Umbilical cord (tissue), 2 donors: ENCODE results near the gene HABP2. TPM values are rescaled to one million over a fixed set of nuclear protein-coding genes. Genes with fewer than 3 reads are reported as not detected.

Source experiments
- DNase-seq: peaks from one replicate; pipeline ENCODE4 v3.0.0-alpha.2; 2015; ENCODE audit warnings: low spot score
- total RNA-seq: library from RNA; depleted of rRNA; stranded (reverse); fragments of >200 nt; gene quantifications from one replicate; pipeline ENCODE4 v1.2.3, GENCODE V29; 2014; ENCODE audit warnings: low replicate concordance; ENCODE audit not compliant: insufficient read depth

HABP2 gene
- total RNA-seq, 1 donor from 2014 or later, result 0.24 TPM

- DNase-seq, result no peak
These were observed 27.1 kb upstream of the HABP2 start for GRCh38 chr10:113525713-113526112.

GRCh38 chr10:113527211-113527906, 25.5 kb upstream of the HABP2 start:
- no peak for DNase-seq

GRCh38 chr10:113528876-113529275, 24.0 kb upstream of the HABP2 start:
- DNase-seq, result no peak

GRCh38 chr10:113529575-113529974, 23.3 kb upstream of the HABP2 start:
- DNase-seq, result no peak

- DNase-seq, result no peak
These were observed 22.4 kb upstream of the HABP2 start for GRCh38 chr10:113530476-113530875.

GRCh38 chr10:113532724-113533123, 20.1 kb upstream of the HABP2 start:
- no peak for DNase-seq

GRCh38 chr10:113533801-113534200, 19.1 kb upstream of the HABP2 start:
- no peak for DNase-seq

- no peak for DNase-seq
These were observed 18.4 kb upstream of the HABP2 start for GRCh38 chr10:113534423-113534822.

- DNase-seq, result no peak
These were observed 15.2 kb upstream of the HABP2 start for GRCh38 chr10:113537672-113538071.

GRCh38 chr10:113538151-113538550, 14.7 kb upstream of the HABP2 start:
- no peak for DNase-seq

GRCh38 chr10:113539789-113540188, 13.1 kb upstream of the HABP2 start:
- DNase-seq, result no peak

- DNase-seq, result no peak
These were observed 11.9 kb upstream of the HABP2 start for GRCh38 chr10:113540845-113541548.

- DNase-seq, result no peak
These were observed 11.3 kb upstream of the HABP2 start for GRCh38 chr10:113541549-113541927.

GRCh38 chr10:113543107-113543955, 9.5 kb upstream of the HABP2 start:
- no peak for DNase-seq

GRCh38 chr10:113544392-113544791, 8.5 kb upstream of the HABP2 start:
- no peak for DNase-seq

GRCh38 chr10:113547426-113547825, 5.4 kb upstream of the HABP2 start:
- no peak for DNase-seq

GRCh38 chr10:113549856-113550255, 3.0 kb upstream of the HABP2 start:
- DNase-seq, result no peak

- DNase-seq, result no peak
These were observed 2.5 kb upstream of the HABP2 start for GRCh38 chr10:113550365-113550764.

GRCh38 chr10:113552014-113552413, 839 bp upstream of the HABP2 start:
- no peak for DNase-seq

GRCh38 chr10:113553149-113553548, 296 bp downstream of the HABP2 start:
- no peak for DNase-seq

- DNase-seq, result no peak
These were observed 1.4 kb downstream of the HABP2 start for GRCh38 chr10:113554214-113554613.

GRCh38 chr10:113555245-113555644, 2.4 kb downstream of the HABP2 start:
- DNase-seq, result no peak
